Stimulated activated CD8-positive, alpha-beta memory T cell treated with anti-CD3 and anti-CD28 coated beads, Interleukin-15, amount 100 ng/mL, for 24 hours (primary cell): Measurements from ENCODE around the gene DRAM1.
"Not testable (repeated sequence)": the region's sequence is repeated elsewhere in the genome, so short reads cannot be mapped to it uniquely, and the experiment has no call there.

ENCODE experiments used
- DNase-seq: peaks from one replicate; pipeline ENCODE4 v3.0.0-alpha.2; 2020; ENCODE audit warnings: low read depth

DRAM1 gene, protein sequence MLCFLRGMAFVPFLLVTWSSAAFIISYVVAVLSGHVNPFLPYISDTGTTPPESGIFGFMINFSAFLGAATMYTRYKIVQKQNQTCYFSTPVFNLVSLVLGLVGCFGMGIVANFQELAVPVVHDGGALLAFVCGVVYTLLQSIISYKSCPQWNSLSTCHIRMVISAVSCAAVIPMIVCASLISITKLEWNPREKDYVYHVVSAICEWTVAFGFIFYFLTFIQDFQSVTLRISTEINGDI

DNA sequence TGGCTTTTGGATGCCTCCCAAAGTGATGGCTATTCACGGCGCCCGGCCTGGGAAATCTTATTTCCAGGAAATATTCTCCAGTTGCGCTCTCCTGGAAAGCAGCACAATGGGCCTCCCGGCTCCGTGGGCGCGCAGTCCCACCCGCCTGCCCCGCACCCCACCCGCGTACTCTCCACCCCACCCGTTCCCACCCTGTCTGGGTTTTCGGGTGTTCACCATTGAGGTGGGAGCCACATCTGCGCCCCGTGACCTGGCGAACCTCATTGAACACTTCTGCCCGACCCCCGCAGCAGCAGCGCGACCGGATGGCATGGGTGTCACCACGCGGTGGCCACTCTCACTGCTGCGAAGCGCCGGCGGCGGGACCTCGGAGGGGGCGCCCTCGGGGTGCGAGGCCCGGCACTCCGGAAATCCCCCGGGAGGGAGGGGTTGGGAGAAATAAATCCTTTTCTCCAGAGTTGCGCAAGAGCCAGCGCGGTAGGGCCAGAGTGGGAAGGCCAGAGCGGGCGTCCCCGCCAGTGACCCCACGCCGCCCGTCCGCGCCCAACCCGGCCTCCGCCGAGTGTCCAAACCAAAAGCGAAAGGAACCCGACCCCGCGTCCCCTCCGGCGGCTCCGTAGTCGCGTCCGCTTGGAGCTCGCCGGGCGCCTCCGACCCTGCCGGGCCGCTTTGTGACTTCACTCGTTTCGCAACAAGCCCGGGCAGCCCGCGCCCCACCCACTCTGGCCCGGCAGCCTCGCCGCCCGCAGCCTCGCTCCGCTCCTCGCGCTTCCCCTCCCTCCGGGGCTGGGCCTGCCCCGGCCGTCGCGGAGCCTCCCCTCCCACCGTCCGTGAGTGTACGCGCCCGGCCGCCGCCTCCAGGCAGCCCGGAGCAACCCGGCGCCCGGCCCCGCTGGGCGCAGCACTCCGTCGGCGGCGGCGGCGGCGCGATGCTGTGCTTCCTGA, at the start of gene DRAM1:
DRAM1 (plus strand) TSS at position 720 of the 945 bp plus-strand sequence; CDS start at position 930, 210 bp downstream.
- peak; percentile 48 for DNase-seq

DNA sequence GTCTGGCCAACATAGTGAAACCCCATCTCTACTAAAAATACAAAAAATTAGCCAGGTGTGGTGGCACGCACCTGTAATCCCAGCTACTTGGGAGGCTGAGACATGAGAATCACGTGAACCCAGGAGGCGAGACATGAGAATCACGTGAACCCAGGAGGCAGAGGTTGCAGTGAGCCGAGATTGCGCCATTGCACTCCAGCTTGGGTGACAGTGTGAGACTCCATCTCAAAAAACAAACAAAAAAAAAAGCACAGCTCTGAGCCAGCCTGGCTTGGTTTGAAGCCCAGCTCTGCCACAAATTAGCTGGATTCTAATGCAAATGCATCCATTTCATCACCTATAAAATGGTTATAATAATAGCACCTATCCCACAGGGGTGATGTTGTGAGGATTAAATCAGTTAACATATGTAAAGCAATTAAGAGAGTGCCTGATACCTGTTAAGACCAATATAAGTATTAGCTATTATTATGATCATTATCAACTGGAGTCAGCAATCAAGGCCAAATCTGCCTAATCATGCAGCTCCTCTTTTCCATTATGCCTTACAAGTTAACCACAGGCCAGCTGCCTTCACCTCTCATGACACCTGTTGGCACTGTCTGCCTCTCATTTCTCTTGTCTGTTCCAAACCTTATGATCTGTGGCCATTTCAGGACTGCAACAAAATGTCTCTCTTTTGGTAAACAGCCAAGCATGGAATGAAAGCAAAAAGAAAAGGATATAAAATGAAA, 48.8 kb upstream of the DRAM1 start:
- DNase-seq, result no peak

DNA sequence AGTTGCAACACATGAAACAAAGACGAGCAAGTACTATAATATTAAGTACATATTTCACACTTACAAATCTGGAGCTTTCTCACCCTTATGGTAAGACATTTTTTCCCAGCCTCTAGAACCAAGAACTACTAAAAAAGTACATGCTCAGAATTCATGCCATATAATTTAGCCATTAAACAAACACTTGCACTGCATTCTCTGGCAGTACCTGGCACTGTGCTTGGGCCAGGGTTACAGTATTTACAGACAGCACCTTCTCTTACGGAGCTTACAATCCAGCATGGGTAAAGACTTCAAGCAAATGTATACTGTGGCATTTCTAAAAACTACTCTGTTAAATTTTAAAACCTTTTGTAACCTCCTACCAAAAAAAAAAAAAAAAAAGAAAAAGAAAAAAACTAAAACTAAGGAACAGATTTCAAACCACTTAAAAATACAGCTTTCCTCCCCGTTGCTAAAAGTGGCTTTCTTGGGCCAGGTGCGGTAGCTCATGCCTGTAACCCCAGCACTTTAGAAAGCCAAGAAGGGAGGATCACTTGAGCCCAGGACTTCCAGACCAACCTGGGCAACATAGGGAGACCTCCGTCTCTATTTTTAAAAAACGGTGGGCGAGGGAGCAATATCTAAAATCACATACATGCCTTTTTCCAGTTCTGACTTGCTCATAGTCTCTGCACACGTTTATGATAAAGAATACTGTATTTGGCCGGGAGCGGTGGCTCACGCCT, 47.6 kb upstream of the DRAM1 start:
- no peak for DNase-seq

DNA sequence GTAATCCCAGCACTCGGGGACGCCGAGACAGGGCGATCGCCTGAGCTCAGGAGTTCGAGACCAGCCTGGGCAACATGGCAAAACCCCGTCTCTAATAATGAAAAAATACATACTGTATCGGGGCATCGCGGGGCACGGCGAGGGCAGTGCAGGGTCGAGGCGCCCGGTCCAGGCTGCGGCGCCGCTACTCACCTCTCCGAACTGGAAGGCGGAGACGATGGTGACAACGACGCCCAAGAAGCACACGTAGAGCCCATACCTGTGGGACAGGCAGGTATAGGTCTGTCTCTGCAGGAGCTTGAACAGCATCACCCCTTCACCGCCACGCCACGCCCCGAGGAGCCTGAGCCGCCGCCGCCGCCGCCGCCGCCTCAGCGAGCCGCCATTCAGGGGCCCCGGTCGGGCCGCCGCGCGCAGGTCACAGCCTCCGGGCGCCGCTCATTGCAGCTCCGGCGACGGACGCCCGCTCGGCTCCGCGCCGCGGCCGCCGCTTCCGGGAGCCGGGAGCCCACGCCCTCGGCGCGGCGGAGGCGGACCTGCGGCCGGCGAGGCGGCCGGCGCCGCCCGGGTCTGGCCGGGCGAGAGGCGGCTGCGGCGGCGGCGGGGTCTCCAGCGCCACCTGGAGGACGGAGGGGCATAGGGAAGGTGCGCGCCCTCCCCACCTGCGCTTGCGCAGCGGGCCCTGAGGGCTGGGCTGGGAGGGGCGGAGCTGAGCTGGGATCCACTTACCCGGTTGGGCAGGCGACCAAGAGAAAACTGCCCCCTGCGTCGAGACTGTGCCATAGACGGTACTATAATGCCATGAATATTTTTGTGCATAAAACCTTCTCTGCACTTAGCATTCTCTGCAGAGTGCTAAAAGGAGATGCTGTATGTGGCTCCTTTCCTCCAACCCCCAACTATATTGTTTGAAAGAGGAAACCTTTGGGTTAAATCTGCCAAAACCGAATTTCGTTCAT, 46.7 kb upstream of the DRAM1 start, which contains the start of gene GNPTAB:
GNPTAB (minus strand) TSS at position 593 of the 959 bp plus-strand sequence; CDS start at position 309, 284 bp downstream.
- DNase-seq, result peak; percentile 94

DNA sequence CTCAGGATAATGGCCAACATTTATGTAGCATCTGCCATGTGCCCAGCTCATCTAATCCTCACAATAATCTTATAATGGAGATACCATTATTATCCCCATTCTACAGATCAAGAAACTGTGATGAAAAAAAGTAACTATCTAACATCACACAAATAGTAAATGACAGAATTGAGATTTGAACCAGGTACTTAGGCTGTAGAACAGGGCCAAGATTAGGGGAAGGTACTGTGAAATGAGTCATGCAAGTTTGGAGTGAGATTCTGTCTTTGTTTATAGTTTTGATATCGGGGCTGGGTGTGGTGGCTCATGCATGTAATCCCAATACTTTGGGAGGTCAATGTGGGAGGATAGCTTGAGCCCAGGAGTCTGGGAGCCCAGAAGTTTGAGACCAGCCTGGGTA, 45.4 kb upstream of the DRAM1 start:
- DNase-seq, result no peak

DNA sequence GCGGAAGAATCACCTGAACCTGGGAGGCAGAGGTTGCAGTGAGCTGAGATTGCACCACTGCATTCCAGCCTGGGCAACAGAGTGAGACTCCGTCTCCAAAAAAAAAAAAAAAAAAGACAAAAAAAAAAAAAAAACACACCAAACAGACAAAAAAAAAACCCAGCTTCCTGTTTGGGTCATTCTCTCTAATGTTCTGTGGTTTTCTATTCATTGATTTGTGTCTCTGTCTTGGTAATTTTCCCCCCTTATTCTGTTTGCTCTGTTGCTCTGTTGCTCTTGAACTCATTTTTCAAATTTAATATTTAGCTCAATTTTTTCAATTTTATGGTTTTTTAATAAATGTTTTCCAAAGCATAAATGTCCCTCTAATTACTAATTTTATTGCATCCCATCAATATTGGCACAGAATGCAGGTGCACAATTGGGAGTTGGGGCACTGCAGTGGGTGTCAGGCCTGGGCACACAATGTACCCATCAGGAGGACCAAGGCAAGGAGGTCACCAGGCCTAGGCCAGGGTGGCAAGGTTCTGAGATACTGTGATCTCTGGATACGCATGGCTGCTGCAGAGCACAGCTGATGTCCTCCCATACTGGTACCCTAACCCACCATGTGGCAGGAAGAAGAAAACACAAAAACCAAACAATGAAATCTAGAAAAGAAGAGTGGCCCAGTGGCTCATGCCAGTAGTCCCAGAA, 38.6 kb upstream of the DRAM1 start:
- no peak for DNase-seq

DNA sequence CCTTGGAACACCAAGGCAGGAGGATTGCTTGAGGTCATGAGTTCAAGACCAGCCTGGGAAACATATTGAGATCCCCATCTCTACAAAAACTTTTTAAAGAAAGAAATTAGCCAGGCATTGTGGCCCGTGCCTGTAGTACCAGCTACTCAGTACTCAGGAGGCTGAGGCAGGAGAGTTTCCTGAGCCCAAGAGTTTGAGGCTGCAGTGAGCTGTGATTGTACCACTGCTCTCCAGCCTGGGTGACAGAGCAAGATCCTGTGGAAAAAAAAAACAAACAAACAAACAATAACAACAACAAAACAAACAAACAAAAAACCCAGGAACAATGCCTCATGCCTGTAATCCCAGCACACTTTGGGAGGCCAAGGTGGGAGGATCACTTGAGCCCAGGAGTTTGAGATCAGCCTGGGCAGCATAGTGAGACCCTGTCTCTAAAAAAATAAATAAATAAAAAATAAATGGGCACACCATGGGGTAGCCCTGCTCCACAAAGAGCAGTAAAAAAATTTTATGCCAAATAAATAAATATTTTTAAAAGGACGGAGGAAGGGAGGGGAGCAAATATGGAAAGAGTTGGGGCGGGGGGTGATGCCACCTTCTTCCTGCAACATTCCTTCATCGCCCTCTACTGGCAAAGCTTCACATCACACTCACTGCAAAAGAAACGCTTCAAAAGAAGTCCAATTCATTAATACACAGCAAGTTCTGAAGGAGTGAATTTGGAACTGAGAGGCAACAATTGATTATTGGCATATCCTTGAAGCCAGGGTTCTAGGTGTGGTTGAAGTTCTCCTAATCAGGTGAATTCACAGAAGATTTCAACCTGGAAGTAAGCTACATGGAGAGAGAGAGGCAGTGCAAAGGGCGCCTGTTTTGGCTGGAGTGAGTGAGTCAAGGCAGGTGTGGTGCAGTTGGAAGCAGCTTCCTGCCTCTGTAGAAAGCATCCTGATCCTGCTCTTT, 37.8 kb upstream of the DRAM1 start:
- peak; percentile 20 for DNase-seq

DNA sequence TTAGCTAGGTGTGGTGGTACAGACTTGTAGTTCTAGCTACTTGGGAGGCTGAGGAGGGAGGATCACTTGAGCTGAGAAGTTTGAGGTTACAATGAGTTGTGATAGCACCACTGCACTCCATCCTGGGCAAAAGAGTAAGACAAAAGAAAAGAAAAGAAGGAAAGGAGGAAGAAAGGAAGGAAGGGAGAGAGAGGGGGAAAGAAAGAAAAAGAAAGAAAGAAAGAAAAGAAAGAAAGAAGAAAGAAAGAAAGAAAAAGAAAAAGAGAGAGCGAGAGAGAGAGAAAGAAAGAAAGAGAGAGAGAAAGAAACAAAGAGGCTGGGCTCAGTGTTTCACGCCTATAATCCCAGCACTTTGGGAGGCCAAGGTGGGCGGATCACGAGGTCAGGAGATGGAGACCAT, 36.3 kb upstream of the DRAM1 start:
- no peak for DNase-seq

DNA sequence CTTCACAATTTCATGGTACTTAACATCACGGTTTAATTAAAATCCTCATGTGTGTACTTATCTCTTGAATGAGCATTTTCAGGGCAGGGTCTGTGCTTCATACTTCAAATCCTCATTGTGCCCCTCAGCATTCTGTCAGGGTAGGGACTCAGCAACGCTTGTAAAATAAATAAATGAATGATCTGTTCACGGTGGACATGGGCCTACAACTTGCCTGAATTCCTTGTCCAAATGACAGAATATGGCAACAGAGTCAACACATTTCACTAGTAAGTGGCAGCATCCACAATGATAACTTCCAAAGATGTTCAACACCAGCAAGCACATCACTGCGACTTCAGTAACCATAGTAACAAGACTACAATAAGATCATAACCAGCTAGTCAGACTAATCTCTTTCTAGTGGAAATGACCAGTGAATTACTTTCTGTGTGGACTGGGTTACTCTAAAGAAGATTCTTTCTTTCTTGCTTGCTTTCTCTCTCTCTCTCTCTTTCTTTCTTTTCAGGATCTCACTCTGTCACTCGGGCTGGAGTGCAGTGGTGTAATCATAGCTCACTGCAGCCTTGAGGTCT, 32.2 kb upstream of the DRAM1 start:
- DNase-seq, result no peak

DNA sequence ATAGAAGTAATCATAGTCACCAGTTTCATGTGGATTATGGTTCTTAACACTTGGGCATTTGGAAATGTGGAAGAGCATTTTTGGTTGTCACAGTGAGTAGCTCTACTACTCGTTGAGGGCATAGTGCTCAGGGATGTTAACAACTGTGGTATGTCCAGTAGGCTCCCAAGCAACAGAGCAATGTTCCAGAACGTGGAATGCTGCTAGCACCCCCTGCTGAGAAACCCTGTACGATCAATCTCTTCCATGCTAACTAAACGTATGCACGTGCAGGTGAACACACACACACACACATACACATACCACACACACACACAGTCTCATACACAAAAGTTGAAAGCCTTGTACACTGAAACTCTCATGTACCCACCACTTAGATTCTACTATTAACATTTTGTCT, 30.1 kb upstream of the DRAM1 start:
- no peak for DNase-seq

DNA sequence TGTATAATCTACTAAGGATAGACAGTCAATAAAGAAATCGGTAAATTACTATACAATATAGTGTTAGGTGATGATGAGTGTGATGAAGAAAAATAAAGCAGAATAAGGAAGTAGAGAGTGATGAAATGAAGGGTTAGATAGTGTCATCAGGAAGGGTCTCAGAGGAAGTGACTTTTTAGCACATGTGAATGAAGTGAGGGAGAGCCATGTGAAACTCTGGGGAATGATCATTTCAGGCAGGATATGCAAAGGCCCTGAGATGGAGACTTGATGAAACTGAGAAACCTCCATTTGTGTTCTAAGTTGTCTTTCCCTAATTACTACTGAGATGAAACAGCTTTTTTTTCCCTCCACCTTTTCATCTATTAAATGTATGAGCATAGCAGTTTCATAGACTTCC, 27.2 kb upstream of the DRAM1 start:
- DNase-seq, result no peak

DNA sequence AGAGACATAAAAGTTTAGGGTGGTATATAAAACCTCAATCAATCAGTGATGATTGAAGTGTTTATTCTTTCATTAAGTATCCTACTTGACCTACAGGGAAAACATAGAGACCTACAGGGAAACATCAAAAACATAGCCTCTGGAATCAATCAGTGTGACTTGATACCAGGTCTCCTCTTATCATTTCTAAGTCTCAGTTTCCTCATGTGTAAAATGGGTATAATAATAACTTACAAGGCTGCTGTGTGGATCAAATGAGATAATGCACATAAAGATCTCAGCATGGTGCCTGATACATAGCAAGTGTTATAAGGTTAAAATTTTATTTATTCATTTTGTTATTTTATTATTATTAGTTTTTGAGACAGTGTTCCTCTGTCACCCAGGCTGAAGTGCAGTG, 24.4 kb upstream of the DRAM1 start:
- DNase-seq, result no peak

DNA sequence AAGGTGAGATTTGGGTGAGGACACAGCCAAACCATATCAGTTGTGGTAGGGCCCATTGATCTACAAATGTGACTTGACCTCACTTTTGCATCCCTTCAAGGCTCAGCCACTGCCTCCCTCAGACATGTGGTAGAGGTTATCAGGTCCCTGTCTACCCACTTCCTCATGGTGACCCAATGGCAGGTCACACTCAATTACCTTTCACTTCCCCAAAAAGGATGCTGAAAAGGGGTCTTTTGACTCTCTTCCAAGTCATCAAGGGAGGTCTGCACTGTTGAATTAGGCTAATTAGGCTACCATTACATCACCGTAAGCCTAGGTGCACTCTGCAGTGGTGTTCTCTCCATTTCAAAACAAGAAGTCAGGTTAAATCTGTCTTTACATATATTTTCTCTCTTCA, 22.6 kb upstream of the DRAM1 start:
- DNase-seq, result no peak

DNA sequence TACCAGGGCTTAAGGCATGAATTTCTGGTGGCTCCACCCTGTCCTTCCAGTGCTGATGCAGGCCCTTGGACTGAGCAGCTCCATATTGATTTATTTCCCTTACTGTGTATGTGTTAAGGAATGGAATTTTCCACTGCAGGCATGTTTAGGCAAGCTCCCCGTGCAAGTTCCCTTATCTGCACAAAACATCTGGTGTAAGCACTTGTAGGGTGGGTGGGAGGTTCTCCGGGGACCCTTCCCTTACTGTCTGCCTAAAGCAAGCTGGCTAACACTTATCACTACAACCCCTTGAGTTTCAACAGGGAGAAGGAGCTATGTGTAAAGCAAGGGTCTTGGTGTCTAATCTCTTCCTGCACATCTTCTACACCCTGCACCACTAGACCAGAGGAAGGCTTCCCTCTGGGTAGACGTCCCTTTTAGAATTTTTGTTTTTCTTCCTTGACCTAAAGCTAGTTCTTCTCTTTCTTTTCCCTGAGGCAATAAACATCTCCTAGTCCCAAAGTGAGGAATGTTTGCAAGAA, 22.0 kb upstream of the DRAM1 start:
- DNase-seq, result no peak

DNA sequence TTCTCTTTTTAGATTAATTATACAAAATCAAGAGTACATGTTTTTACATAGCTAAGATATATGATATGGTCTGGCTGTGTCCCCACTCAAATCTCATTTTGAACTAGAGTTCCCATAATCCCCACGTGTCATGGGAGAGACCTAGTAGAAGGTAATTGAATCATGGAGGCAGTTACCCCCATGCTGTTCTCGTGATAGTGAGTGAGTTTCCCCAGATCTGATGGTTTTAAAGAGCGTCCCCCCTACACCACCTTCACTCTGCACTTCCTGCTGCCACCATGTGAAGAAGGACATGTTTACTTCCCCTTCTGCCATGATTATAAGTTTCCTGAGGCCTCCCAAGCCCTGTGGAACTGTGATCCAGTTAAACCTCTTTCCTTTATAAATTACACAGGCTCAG, 21.4 kb upstream of the DRAM1 start:
- no peak for DNase-seq

DNA sequence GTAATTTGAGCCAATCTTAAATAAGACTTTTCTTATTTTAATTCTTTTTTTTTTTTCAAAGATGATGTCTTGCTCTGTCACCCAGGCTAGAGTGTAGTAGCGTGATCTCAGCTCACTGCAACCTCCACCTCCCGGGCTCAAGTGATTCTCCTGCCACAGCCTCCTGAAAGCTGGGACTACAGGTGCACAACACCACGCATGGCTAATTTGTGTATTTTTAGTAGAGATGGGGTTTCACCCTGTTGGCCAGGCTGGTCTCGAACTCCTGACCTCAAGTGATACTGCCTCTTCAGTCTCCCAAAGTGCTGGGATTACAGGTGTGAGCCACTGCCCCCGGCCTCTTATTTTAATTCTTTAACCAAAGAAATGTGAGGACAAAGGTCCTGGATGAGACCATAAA, 20.8 kb upstream of the DRAM1 start:
- not testable (repeated sequence) for DNase-seq

DNA sequence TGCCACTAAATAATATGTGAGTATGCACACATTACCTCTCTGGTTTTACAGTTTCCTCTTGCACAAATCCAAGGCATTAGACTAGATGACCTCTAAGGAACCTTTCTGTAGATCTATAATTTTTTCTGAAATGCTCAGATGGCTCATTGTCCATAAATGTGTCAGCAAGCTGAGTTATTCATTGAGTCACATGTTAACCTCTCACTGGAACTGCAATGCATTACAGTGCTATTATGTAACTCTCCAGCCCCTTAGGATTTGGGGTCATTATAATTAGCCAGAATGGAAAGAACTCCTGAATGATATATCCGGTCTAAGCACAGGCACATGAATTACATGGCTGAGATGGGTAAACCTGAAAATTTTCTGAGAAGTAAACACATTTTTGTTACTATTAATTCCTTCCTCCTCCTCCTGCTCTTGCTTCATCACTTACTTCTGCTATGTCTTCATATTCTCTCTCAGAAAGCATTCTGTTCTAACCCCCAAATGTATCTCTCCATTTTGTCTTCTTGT, 20.3 kb upstream of the DRAM1 start:
- no peak for DNase-seq

DNA sequence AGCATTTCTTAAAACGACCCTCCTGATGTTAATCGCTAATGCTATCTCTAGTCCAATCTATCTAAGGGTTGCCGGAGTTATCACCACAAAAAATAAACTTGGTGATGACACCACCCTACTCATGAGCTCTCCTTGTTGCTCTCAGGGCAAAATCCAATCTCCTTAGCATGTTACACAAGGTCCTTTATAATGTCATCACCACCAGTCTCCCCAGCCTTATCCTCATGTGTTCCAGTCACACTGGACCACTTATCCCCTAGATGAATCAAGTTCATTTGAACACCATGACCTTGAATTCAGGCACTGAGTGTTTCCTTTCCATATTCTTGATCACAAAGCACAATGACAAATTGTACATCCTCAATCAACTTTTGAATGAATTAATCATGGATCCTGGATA, 19.0 kb upstream of the DRAM1 start:
- no peak for DNase-seq
